GM21576 (cell line): ENCODE measurements around the gene UBP1.

Experiments used
- ATAC-seq: cut with Tn5 transposase; IDR thresholded peaks from one replicate; pipeline ENCODE4 v1.9.1; 2021; ENCODE audit warnings: mild to moderate bottlenecking, moderate library complexity; ENCODE audit not compliant: unreplicated experiment

The UBP1 gene

GRCh38 chr3:33392144-33392543, 48.1 kb downstream of the UBP1 start:
- ATAC-seq = no peak

- no peak for ATAC-seq
Measured at GRCh38 chr3:33391255-33391995, 48.8 kb downstream of the UBP1 start.

GRCh38 chr3:33389908-33390307, 50.3 kb downstream of the UBP1 start:
- ATAC-seq = no peak

- no peak for ATAC-seq
Measured at GRCh38 chr3:33388374-33389100, 51.7 kb downstream of the UBP1 start.

GRCh38 chr3:33386631-33387030, 53.6 kb downstream of the UBP1 start:
- ATAC-seq = no peak

GRCh38 chr3:33385423-33385822, 54.8 kb downstream of the UBP1 start:
- no peak for ATAC-seq

GRCh38 chr3:33383951-33384350, 56.3 kb downstream of the UBP1 start:
- ATAC-seq = no peak

GRCh38 chr3:33380653-33381052, 59.6 kb downstream of the UBP1 start:
- no peak for ATAC-seq

GRCh38 chr3:33377931-33378330, 62.3 kb downstream of the UBP1 start:
- no peak for ATAC-seq

GRCh38 chr3:33377489-33377888, 62.7 kb downstream of the UBP1 start:
- ATAC-seq = no peak

GRCh38 chr3:33373082-33373437, 67.1 kb downstream of the UBP1 start:
- no peak for ATAC-seq

- ATAC-seq = no peak
Measured at GRCh38 chr3:33372218-33373081, 67.8 kb downstream of the UBP1 start.

- no peak for ATAC-seq
Measured at GRCh38 chr3:33364531-33365128, 75.6 kb downstream of the UBP1 start.

GRCh38 chr3:33364060-33364459, 76.1 kb downstream of the UBP1 start:
- ATAC-seq = no peak

- ATAC-seq = no peak
Measured at GRCh38 chr3:33363113-33363800, 76.9 kb downstream of the UBP1 start.

- no peak for ATAC-seq
Measured at GRCh38 chr3:33360136-33360825, 79.9 kb downstream of the UBP1 start.

GRCh38 chr3:33358172-33358781, 81.9 kb downstream of the UBP1 start:
- ATAC-seq = no peak

GRCh38 chr3:33355611-33356010, 84.6 kb downstream of the UBP1 start:
- ATAC-seq = no peak

GRCh38 chr3:33339758-33340157, 100.4 kb downstream of the UBP1 start:
- no peak for ATAC-seq
